HFF-Myc (cell line): ENCODE data around the gene LDLRAD4.

Experiments
- DNase-seq: peaks from one replicate; pipeline ENCODE4 v3.0.0-alpha.2; 2011; ENCODE audit warnings: low read depth; ENCODE audit errors: extremely low read depth
- H3K4me3 ChIP-seq: replicated peaks from 2 replicates; pipeline ENCODE4 v1.5.1; 2011; ENCODE audit warnings: low read depth, mild to moderate bottlenecking, control low read depth, low read length
- TF ChIP-seq, protein P1 (sequence below): IDR thresholded peaks from 2 replicates; pipeline ENCODE4 v1.5.1; 2012; ENCODE audit warnings: mild to moderate bottlenecking, low read depth, low read length, control low read depth; ENCODE audit errors: missing control alignments

The LDLRAD4 gene

DNA sequence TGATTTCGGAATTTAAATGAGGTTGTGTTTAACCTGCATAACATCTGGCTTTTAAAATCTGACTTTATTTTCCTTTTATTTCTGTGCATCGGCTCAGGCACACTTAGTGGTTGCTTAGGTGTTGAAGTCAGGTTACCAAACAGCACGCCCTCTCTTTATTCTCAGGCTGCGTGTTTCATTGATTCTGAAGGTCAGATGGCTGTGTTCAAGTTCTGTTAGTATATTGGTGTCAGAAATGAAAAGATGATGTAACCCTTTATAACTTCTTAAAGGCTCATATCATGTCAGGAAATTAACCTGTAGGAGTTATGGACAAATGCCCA lies 246.5 kb downstream of the LDLRAD4 start:
- DNase-seq, result no peak
- TF ChIP-seq, protein P1, sequence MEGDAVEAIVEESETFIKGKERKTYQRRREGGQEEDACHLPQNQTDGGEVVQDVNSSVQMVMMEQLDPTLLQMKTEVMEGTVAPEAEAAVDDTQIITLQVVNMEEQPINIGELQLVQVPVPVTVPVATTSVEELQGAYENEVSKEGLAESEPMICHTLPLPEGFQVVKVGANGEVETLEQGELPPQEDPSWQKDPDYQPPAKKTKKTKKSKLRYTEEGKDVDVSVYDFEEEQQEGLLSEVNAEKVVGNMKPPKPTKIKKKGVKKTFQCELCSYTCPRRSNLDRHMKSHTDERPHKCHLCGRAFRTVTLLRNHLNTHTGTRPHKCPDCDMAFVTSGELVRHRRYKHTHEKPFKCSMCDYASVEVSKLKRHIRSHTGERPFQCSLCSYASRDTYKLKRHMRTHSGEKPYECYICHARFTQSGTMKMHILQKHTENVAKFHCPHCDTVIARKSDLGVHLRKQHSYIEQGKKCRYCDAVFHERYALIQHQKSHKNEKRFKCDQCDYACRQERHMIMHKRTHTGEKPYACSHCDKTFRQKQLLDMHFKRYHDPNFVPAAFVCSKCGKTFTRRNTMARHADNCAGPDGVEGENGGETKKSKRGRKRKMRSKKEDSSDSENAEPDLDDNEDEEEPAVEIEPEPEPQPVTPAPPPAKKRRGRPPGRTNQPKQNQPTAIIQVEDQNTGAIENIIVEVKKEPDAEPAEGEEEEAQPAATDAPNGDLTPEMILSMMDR, result no peak
- H3K4me3 ChIP-seq, result no peak overlapping the region

DNA sequence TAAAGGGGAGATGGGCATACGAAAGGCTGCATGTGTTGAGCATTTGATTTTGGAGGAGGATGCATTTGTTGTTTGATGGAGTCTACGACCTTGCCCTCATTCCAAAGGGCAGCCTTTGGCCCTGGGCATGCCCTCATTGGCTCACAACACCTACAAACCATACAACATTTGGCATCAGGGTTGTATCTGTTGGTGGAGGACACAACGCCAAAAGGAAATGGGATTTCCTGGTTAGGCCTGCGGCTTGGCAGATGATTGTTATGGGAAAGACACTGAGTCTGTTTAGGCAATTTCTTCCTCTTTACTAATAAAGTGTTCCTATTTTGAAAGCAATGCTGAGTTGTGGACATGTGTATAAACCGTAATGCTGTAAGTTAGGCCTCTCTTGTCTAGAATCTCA lies 246.9 kb downstream of the LDLRAD4 start:
- TF ChIP-seq, protein P1, result no peak
- H3K4me3 ChIP-seq, result no peak overlapping the region
- no peak for DNase-seq

GRCh38 chr18:13470516-13471197 lies 252.1 kb downstream of the LDLRAD4 start:
- DNase-seq, result no peak
- H3K4me3 ChIP-seq, result no peak overlapping the region
- TF ChIP-seq, protein P1, result no peak

GRCh38 chr18:13471198-13471845 lies 252.8 kb downstream of the LDLRAD4 start:
- TF ChIP-seq, protein P1, result no peak
- no peak overlapping the region for H3K4me3 ChIP-seq
- DNase-seq, result no peak

- no peak for DNase-seq
- H3K4me3 ChIP-seq, result no peak overlapping the region
- TF ChIP-seq, protein P1, result no peak
Observed at GRCh38 chr18:13471971-13472628, 253.5 kb downstream of the LDLRAD4 start.

- TF ChIP-seq, protein P1, result no peak
- no peak overlapping the region for H3K4me3 ChIP-seq
- no peak for DNase-seq
Observed at GRCh38 chr18:13473751-13474150, 255.2 kb downstream of the LDLRAD4 start.
